Measurements from ENCODE around the gene UMODL1.

GRCh38 chr21:42157606-42158310 is 86.6 kb downstream of the UMODL1 start:
- TF ChIP-seq POLR2AphosphoS5 (IDR thresholded peaks at IDR 0.05) (no peak), POLR2A (IDR thresholded peaks at IDR 0.05) (no peak)
- TF ChIP-seq, protein P1, sequence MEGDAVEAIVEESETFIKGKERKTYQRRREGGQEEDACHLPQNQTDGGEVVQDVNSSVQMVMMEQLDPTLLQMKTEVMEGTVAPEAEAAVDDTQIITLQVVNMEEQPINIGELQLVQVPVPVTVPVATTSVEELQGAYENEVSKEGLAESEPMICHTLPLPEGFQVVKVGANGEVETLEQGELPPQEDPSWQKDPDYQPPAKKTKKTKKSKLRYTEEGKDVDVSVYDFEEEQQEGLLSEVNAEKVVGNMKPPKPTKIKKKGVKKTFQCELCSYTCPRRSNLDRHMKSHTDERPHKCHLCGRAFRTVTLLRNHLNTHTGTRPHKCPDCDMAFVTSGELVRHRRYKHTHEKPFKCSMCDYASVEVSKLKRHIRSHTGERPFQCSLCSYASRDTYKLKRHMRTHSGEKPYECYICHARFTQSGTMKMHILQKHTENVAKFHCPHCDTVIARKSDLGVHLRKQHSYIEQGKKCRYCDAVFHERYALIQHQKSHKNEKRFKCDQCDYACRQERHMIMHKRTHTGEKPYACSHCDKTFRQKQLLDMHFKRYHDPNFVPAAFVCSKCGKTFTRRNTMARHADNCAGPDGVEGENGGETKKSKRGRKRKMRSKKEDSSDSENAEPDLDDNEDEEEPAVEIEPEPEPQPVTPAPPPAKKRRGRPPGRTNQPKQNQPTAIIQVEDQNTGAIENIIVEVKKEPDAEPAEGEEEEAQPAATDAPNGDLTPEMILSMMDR (IDR thresholded peaks at IDR 0.05 in 8 of 11, conservative IDR thresholded peaks at IDR 0.05 in 3 of 11): no peak
